SHP77 (cell line): ENCODE results near the gene KRTAP2-4.
"Not testable (repeated sequence)": the region's sequence is repeated elsewhere in the genome, so short reads cannot be mapped to it uniquely, and the experiment has no call there.

Experiments used
- DNase-seq, 2 experiments: peaks; one replicate each; lab custom pipeline; 2025; lab: John Stamatoyannopoulos, UW

KRTAP2-4 gene

GRCh38 chr17:41071606-41072360 is 6.1 kb upstream of the KRTAP2-4 start:
- DNase-seq, result no peak

DNA sequence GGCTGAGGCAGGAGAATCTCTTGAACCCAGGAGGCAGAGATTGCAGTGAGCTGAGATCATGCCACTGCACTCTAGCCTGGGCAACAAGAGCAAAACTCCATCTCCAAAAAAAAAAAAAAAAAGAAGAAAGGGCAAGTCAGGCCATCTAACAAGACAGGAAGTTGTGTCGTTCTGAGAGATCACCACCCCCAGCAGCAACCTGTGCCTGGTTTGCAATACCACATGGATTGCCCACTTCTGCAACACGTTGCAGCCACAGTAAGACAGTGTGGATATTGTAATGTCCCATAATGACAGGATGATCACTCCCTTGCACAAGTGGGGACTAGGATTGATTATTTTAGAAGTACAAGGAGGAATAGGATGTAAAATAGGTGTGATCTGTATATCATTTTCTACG is 3.4 kb upstream of the KRTAP2-4 start:
- DNase-seq, result no peak

DNA sequence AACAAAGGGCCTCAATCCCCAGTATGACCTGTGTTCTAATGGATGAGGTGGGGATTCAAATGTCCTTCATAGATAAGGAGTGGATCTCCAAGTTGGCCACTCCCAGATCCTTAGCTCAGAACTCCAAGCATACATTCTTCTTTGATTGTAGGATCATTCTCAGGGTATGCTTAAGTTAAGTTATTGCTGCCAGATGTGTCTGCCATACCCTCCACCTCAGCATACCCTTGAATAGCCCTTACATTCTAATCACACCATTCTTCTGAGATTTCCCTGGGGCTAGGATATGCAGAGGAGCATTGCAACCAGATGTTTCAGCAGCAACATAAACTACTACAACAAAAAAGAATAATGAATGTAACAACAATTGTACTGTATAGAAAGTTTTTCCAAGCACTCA is 1.6 kb upstream of the KRTAP2-4 start:
- no peak for DNase-seq

DNA sequence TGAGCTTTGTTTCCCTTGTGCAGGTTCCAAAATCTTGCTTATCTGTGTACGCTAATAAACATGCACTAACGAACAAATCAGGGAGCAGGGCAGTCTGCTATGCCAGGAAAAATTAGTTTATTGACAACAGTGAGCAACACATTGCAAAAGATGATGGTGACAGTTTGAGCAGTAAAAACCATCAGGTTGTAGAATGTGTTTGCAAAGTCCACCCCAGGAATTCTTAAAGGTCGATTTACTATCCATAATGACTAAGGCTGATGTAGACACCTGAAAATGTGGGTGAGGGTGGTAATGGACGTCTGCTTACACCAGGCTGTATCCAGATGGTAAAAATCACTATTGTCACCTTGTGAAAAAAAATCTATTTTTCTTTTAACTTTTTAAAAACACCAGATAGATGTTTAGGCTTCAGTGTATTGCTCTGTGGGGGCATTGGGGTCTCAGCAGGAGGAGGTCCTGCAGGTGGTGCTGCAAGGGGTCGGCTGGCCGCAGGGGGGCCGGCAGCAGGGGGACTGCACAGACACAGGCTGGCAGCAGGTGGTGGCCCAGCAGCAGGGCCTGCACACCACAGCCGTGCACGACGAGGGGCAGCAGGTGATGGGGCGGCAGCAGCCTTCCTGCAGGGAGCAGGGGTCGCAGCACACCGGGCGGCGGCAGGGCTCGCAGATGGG is 526 bp downstream of the KRTAP2-4 start:
- not testable (repeated sequence) for DNase-seq

GRCh38 chr17:41064301-41064700 is 1.4 kb downstream of the KRTAP2-4 start:
- DNase-seq, result no peak

DNA sequence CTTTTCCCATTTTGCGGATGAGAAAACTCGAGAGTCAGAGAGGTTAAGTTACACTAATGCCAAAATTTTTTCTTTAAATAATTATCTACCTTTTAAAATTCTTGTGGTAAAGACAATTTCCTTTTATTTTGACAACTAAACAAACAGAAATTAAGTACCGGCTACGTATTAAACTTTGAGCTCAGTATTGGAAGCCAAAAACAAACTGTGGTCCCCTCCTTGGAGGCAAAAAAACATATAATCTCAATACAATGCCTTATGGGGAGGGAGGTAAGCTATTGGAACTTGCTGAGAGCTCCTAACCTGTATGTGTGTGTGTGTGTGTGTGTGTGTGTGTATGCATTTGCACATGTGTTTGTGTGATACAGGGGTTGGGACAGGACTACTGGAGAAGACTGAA is 2.2 kb downstream of the KRTAP2-4 start:
- no peak for DNase-seq

GRCh38 chr17:41061964-41062363 is 3.7 kb downstream of the KRTAP2-4 start:
- DNase-seq, result no peak

GRCh38 chr17:41060052-41060604 is 5.6 kb downstream of the KRTAP2-4 start, which contains the start of gene KRTAP2-3:
TSS of gene KRTAP2-3 (minus strand) at chr17:41060114. CDS start at chr17:41060050, 64 bp downstream.
- no peak for DNase-seq

GRCh38 chr17:41059276-41060051 is 6.2 kb downstream of the KRTAP2-4 start:
- DNase-seq, result not testable (repeated sequence)

GRCh38 chr17:41058741-41059140 is 6.9 kb downstream of the KRTAP2-4 start:
- DNase-seq, result no peak

DNA sequence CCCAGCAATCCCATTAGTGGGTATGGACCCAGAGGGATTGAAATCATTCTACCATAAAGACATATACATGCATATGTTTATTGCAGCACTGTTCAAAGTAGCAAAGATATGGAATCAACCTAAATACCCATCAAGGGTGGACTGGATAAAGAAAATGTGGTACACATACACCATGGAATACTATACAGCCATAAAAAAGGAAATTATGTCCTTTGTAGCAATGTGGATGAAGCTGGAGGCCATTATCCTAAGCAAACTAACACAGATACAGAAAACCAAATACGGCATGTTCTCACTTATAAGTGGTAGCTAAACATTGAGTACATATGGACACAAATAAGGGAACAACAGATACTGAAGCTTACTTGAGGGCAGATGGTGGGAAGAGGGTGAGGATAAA is 8.1 kb downstream of the KRTAP2-4 start:
- DNase-seq, result no peak

GRCh38 chr17:41055130-41055529 is 10.5 kb downstream of the KRTAP2-4 start, which contains the start of gene KRTAP2-2:
TSS of gene KRTAP2-2 (minus strand) at chr17:41055230. CDS start at chr17:41055211, 19 bp downstream.
- DNase-seq, result not testable (repeated sequence)

- not testable (repeated sequence) for DNase-seq
Measured at GRCh38 chr17:41054556-41054955, 11.1 kb downstream of the KRTAP2-4 start.

DNA sequence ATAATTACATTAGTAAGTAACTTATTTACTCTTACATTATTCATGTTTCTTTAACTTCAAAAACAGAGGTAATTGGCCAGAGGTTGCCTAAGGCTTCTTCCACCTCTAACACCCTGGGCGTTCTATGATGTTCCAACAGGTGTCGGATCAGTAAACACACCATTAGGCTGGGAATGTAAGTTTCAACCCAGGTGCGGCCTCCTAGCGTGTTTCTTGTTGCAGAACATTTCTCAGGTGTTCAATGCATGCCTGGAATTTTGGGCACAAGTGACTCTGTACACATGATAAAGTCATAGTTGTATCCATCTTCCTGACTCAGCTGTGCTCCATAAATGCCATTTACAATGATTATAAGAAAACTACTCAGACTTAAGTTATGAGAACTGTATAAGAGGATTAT is 11.7 kb downstream of the KRTAP2-4 start:
- no peak for DNase-seq

DNA sequence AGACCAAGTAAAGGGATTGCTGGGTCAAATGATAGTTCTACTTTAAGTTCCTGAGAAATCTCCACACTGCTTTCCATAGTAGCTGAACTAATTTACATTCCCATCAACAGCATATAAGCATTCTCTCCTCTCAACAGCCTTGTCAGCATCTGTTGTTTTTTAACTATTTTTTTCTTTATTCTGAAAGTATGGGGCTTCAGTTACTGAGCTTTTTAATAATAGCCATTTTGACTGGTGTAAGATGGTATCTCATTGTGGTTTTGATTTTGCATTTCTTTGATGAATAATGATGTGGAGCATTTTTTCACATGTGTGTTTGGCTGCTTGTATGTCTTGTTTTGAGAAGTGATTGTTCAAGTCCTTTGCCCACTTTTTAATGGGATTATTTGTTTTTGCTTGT is 13.1 kb downstream of the KRTAP2-4 start:
- DNase-seq, result no peak

GRCh38 chr17:41049110-41049509 is 16.6 kb downstream of the KRTAP2-4 start:
- DNase-seq, result no peak

DNA sequence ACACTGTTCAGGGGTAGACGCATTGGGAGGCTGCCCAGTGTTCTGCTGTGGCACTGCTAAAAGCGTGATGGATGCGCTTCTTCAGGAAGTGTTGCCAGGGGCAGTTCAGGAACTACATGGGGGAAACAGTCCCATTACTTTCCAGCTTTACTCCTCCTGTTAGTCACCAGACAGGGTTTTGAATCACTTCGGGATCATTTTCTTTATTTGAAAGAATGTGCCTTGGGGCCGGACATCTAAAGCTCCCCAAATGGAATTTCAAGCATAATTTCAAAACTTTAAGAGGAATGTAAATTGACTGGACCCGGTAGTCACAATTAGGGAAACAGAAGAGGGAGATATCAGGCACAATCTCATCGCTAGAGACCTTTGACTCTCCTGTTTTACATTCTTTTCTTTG is 17.2 kb downstream of the KRTAP2-4 start:
- no peak for DNase-seq

GRCh38 chr17:41046735-41047465 is 18.8 kb downstream of the KRTAP2-4 start, which contains the start of gene KRTAP2-1:
TSS of gene KRTAP2-1 (minus strand) at chr17:41047316. CDS start at chr17:41047267, 49 bp downstream.
- not testable (repeated sequence) for DNase-seq

GRCh38 chr17:41042953-41043352 is 22.7 kb downstream of the KRTAP2-4 start:
- DNase-seq, result no peak

GRCh38 chr17:41040783-41041571 is 24.7 kb downstream of the KRTAP2-4 start, which contains the start of gene KRTAP1-1:
TSS of gene KRTAP1-1 (minus strand) at chr17:41041450. CDS start at chr17:41041397, 53 bp downstream.
- DNase-seq, result not testable (repeated sequence)
